Neuron (in vitro differentiated cells): Measurements from ENCODE around the gene WDFY4.

ENCODE experiments used
- H2AFZ ChIP-seq: one replicate; pipeline ENCODE4 v1.6.1; 2013; ENCODE audit warnings: low read depth, mild to moderate bottlenecking, inconsistent platforms, low read length, moderate library complexity
- H3K27me3 ChIP-seq: one replicate; pipeline ENCODE4 v1.6.1; 2013; ENCODE audit warnings: low read length; ENCODE audit not compliant: insufficient read depth
- H3K36me3 ChIP-seq: one replicate; pipeline ENCODE4 v1.6.1; 2013; ENCODE audit warnings: low read length; ENCODE audit not compliant: insufficient read depth
- H3K4me1 ChIP-seq: one replicate; pipeline ENCODE4 v1.6.1; 2013; ENCODE audit warnings: low read length; ENCODE audit not compliant: insufficient read depth
- H3K4me3 ChIP-seq: 2 replicates; pipeline ENCODE4 v1.5.1; 2013; ENCODE audit warnings: mild to moderate bottlenecking, low read length, moderate library complexity
- H3K9me3 ChIP-seq: one replicate; pipeline ENCODE4 v1.6.1; 2013; ENCODE audit warnings: low read length

The WDFY4 gene

DNA sequence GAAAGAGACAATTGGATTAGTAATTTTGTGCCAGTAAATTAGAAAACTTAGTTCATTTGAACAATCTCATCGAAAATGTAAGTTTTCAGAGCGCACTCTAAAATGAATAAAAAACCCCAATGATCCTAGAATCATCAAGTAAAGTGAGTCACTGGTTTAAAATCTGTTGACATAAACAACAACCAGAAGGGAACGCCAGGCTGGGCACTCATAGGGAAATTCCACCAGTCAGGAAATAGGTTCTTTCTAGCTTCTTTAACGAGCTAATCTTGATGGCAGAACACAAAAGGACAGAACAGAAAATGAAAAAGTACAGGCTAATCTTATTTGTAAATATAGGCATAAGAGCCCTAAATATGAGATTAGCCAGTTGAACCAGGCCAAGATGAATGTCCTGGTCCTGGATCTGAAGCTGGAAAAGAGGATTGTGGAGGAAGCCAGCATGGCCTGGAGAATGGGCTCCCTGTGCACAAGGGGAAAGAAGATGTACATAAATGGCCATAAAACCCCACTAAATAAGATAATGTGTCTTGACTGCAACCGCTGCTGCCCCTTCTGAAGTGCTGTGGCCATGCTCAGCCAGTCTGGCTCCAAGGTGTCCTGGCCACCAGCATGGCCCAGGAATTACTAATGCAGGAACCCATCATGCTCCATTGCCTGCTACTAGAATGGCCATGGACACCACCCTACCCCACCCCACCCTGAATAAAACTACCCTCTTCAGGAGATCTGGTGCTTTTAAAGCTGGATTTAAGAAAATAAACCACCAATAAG lies 114.0 kb downstream of the WDFY4 start:
- H3K9me3 ChIP-seq = no peaks in the 10 kb centered on the region
- no peak overlapping the region for H3K4me3 ChIP-seq
- no peaks in the 10 kb centered on the region for H3K36me3 ChIP-seq
- H3K4me1 ChIP-seq = no peaks in the 10 kb centered on the region
- H2AFZ ChIP-seq = no peak overlapping the region
- H3K27me3 ChIP-seq = no peaks in the 10 kb centered on the region

DNA sequence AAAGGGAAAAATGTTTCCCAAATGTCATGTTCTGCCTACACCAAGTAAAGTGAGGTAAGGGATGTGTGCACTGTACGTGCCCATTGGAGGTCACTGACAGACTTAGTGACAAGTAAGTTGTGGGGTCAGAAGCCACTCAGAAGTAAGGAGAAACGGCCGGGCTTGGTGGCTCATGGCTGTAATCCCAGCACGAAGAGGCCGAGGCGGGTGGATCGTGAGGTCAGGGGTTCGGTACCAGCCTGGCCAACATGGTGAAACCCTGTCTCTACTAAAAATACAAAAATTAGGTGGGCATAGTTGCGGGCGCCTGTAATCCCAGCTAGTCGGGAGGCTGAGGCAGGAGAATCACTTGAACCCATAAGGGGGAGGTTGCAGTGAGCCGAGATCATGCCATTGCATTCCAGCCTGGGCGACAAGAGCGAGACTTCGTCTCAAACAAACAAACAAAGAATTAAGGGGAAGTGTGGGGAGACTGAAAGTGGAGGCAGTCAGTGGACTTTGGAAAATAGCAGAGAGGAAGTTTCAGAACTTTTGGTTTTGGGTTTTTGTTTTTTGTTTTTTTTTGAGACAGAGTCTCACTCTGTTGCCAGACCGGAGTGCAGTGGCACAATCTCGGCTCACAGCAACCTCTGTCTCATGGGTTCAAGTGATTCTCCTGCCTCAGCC lies 114.8 kb downstream of the WDFY4 start:
- Histone ChIP-seq H3K4me3 (no peak overlapping the region), H3K9me3 (no peaks in the 10 kb centered on the region), H2AFZ (no peak overlapping the region), H3K36me3 (no peaks in the 10 kb centered on the region), H3K4me1 (no peaks in the 10 kb centered on the region), H3K27me3 (no peaks in the 10 kb centered on the region)

DNA sequence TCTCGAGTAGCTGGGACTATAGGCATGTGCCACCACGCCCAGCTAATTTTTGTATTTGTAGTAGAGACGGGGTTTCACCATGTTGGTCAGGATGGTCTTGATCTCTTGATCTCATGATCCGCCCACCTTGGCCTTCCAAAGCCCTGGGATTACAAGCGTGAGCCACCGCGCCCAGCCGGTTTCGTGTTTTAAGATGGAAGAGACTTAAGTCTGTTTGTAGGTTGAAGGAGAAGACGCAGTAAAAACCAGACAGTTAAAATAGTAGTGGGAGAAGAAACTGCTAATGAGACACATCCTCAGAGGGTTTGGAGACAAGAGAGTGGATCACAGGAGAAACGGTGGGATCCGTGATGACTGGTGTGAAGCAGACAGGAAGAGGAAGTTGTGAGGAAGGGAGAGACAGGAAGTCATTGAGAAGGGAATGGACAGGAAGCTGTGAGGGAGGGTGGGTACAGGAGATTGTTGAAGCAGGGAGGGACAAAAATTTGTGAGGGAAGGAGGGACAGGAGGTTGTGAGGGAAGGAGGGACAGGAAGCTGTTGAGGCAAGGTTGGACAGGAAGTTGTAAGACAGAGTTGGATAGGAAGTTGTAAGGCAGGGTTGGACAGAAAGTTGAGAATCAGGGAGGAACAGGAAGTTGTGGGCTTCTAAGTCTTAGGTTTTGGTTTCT lies 115.5 kb downstream of the WDFY4 start:
- H3K9me3 ChIP-seq = no peaks in the 10 kb centered on the region
- no peak overlapping the region for H3K4me3 ChIP-seq
- H3K27me3 ChIP-seq = no peaks in the 10 kb centered on the region
- H2AFZ ChIP-seq = no peak overlapping the region
- H3K4me1 ChIP-seq = no peaks in the 10 kb centered on the region
- H3K36me3 ChIP-seq = no peaks in the 10 kb centered on the region

DNA sequence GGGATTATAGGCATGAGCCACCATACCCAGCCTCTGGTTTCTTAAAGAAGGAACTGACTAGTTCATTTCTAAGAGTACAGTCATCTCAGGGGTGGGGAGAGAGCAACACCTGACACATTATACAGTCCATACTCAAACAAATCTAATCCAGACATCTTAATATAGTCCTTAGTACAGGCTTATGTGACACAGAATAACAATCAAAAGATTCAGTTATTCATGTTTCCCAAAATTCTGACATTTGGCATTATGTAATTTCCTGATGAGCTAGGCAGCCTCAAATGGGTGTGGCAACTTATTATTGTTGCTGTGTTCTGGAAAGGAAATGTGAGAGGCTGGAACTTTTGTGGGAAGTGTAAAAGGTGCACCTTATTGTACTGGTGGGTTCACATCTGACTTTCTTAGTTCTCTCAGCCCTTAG lies 116.3 kb downstream of the WDFY4 start:
- no peaks in the 10 kb centered on the region for H3K4me1 ChIP-seq
- H3K36me3 ChIP-seq = no peaks in the 10 kb centered on the region
- no peaks in the 10 kb centered on the region for H3K9me3 ChIP-seq
- no peak overlapping the region for H3K4me3 ChIP-seq
- H2AFZ ChIP-seq = no peak overlapping the region
- no peaks in the 10 kb centered on the region for H3K27me3 ChIP-seq

DNA sequence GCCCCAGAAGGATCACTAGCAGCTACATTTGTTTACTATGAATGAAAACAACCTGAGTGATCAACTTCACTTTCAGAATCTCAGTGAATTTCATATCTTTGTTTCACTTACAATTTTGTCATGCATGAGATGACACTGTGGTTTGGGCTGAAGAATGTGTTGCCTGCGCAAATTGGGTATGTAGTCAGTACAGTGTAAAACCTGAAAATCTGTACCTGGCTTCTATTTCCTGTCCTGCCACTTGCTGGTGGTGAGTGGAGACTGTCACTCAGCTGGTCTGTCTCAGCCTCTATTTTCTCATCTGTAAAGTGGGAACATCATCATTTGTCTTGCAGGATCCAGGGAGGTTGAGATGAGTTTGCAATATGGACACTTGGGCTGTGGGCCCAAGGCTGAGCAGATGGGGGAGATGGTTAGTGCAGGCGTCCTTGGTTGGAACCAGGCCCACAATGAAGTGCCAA lies 118.0 kb downstream of the WDFY4 start:
- Histone ChIP-seq H3K4me1 (no peaks in the 10 kb centered on the region), H2AFZ (no peak overlapping the region), H3K27me3 (no peaks in the 10 kb centered on the region), H3K36me3 (no peaks in the 10 kb centered on the region), H3K9me3 (no peaks in the 10 kb centered on the region), H3K4me3 (no peak overlapping the region)

DNA sequence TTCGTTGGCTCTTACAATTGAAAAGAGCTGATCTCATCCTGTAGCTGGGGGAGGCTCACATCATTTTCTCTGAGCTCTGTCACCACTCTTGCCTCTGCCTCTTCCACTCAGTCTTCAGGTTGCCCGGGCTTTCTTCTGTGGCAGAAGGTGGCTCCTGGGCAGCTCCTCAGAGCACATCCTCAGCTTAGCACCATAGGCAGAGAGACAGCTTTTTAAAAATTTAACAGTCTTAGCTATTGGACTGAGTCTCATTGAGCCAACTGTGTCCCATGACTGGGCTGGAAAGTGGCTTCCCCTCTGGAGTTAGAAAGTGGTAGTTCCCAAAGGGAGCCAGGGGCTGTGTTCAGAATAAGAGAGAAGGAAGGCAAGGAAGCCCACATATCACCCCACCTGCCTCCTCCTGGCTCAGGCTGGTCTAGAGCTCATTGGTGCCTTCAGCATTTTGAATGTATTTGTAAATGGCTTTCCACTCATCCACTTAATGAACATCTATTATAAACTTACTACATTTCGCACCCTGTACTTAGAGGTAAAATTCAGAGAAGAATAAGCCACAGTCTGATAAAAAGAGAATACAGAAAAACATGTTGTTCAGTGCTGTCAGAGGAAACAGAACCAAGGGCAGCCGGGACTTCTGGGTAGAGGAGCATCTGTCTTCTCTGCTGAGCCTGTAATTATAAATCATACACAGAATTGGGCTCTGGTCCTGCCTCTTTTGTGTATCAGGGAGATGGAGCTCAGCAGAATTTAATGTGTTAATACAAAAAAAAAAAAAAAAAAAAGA lies 119.3 kb downstream of the WDFY4 start:
- Histone ChIP-seq H3K9me3 (no peaks in the 10 kb centered on the region), H3K36me3 (no peaks in the 10 kb centered on the region), H3K4me3 (no peak overlapping the region)

DNA sequence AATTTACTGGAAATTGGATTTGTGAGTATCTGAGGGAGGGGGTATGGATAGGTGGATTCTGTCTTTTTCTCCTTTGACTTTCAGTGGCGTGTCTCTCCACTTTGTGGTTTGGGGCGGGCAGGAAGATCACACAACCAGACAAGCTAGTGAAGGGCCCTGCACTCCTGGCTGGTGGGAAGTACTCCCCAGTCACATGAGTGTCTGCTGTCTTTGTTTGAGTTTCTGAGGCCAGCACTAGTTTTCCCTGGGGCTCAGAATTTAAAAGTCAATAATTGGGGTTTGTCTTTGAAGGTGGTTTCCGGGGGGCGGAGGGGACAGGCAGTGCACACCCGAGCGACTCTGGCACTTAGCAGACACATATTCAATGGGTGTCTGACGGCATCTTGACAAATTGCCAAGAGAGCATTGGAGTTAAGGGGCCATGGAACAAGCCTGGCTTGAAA lies 120.1 kb downstream of the WDFY4 start:
- Histone ChIP-seq H3K27me3 (no peaks in the 10 kb centered on the region), H3K9me3 (no peaks in the 10 kb centered on the region), H3K36me3 (no peaks in the 10 kb centered on the region), H3K4me1 (no peaks in the 10 kb centered on the region), H3K4me3 (no peak overlapping the region), H2AFZ (no peak overlapping the region)

More for the DNA sequence above, 119.3 kb downstream of the WDFY4 start:
- Histone ChIP-seq H3K4me1 (no peaks in the 10 kb centered on the region), H2AFZ (no peak overlapping the region), H3K27me3 (no peaks in the 10 kb centered on the region)

DNA sequence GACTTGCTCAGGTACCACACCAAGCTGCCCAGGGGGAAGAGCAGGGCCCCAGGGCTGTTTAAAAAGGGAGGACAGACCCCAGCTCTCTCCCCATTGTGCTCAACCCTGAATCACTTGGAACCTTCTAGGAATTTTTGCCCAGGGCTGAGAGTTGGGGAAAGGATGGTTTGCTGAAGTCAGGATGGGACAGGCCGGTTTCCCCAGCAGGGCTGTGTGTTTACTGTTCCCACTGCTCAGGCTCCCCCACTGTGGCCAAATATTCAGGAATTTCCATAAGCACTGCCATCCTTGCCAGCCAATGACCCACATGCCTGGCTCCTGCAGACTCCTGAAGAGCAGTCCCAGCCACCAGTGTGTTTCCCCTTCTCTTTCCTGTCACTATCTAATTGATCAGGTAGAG lies 120.7 kb downstream of the WDFY4 start:
- Histone ChIP-seq H2AFZ (no peak overlapping the region), H3K36me3 (no peaks in the 10 kb centered on the region), H3K9me3 (no peaks in the 10 kb centered on the region), H3K4me3 (no peak overlapping the region), H3K4me1 (no peaks in the 10 kb centered on the region), H3K27me3 (no peaks in the 10 kb centered on the region)

DNA sequence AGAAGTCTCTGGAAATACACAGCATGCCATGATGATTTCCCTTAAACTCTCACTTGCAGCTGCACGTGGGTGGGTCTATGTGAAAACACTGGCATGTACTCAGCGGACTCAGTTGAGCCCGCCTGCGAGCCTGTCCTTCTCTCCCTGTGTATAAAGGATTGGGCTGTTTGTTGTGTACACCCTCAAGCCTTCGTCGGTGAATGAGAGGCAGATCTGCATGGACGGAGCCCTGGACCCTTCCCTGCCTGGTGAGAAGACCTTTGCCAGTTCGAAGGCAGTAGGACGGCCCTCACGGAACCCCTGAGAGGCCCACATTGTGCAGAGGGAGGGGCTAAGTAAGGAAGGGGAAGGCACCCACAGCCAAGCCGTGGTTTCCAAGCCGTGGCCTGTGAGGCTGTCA lies 121.2 kb downstream of the WDFY4 start:
- H3K36me3 ChIP-seq = no peaks in the 10 kb centered on the region
- H3K4me3 ChIP-seq = no peak overlapping the region
- H3K27me3 ChIP-seq = no peaks in the 10 kb centered on the region
- H3K4me1 ChIP-seq = no peaks in the 10 kb centered on the region
- H2AFZ ChIP-seq = no peak overlapping the region
- no peaks in the 10 kb centered on the region for H3K9me3 ChIP-seq

DNA sequence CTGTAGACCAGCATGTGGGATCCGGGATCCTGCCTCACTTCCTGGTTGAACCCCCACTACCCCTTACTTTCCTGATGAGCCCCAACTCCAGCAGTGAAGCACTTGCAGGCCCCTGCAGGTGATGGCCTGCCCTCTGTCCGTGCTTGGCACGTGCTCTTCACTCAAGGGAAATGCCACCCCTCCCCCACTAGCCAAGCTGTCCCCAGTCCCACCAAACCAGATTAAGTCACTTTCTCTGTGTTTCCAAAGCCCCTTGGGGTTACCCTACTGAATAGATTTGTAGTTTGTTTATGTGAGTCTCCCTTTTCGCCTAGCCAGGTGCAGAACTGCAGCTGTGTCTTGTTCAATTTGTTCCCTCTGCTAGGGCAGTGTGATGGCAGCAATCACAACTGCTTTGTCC lies 121.7 kb downstream of the WDFY4 start:
- H3K4me1 ChIP-seq = no peaks in the 10 kb centered on the region

DNA sequence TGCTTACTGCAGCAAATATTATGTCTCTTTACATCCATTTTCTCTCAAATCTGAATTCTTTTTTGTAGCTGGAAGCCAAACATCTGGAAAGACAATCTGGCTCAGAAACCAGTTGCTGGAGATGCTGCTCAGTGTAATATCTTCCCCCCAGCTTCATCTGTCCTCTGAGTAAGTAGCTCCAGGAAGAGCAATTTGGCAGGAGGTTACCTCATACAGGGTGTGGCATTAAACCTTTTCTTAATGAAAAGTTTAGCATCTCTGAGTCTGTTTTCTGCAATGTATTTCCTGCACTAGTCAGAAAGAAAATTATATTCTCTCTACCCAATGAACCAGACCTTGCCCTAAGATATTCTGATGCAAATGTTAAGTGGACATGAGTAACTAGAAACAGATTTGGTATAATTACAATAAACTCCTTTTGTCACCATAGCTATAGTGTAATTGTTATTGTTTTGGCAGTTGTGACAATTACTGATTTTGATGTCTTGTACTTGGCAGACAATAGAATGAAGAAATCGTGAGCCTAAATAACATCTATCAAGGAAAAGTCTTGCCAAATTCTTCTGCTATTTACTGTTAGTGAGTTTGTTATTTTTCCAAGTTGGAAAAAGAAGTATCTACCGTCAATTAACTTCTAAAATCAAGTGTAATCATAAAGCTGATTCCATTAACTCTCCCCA lies 123.3 kb downstream of the WDFY4 start:
- Histone ChIP-seq H3K9me3 (no peaks in the 10 kb centered on the region), H3K36me3 (no peaks in the 10 kb centered on the region), H2AFZ (no peak overlapping the region), H3K4me3 (no peak overlapping the region), H3K27me3 (no peaks in the 10 kb centered on the region), H3K4me1 (no peaks in the 10 kb centered on the region)

More for the DNA sequence above, 121.7 kb downstream of the WDFY4 start:
- Histone ChIP-seq H3K27me3 (no peaks in the 10 kb centered on the region), H3K9me3 (no peaks in the 10 kb centered on the region), H3K4me3 (no peak overlapping the region), H3K36me3 (no peaks in the 10 kb centered on the region), H2AFZ (no peak overlapping the region)

DNA sequence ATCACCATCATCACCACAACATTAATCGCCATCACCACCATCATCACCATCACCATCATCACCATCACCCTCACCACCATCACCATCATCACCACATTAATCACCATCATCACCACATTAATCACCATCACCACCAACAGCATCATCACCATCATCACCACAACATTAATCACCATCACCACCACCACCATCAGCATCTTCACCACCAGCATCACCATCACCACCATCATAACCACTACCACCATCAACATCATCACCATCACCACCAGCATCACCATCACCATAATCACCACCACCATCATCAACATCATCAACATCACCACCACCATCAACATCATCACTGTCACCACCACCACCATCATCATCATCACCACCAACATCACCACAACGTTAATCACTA lies 124.6 kb downstream of the WDFY4 start:
- H3K36me3 ChIP-seq = no peaks in the 10 kb centered on the region
- H3K27me3 ChIP-seq = no peaks in the 10 kb centered on the region
- no peaks in the 10 kb centered on the region for H3K4me1 ChIP-seq
- no peak overlapping the region for H2AFZ ChIP-seq
- no peaks in the 10 kb centered on the region for H3K9me3 ChIP-seq
- H3K4me3 ChIP-seq = no peak overlapping the region
